Activated naive CD4-positive, alpha-beta T cell treated with Interleukin-2 at 50 U/mL for 16 hours (primary cell): ENCODE measurements around the gene PCMT1.
"Not testable (repeated sequence)": the region's sequence is repeated elsewhere in the genome, so short reads cannot be mapped to it uniquely, and the experiment has no call there.

Experiments
- DNase-seq: peaks from one replicate; pipeline ENCODE4 v3.0.0-alpha.2; 2020

Gene PCMT1

DNA sequence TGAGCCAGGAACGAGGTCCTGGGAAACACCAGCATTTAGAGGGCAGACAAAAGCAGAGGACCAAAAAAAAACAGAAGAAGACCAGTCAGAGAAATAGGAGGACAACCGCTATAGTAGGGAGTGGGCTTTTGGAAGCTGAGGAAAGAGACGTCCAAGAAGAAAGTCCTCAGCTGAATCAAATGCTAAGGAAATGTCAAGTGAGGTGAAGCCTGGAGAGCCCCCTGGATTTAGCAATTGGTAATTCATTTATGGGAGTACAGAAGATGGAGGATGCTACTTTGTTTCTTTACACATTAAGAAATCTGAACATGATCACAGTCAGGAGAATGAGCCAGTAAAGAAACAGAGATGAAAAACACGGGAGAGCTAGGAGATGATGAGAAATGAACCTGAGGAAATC, 73.5 kb downstream of the PCMT1 start:
- no peak for DNase-seq

DNA sequence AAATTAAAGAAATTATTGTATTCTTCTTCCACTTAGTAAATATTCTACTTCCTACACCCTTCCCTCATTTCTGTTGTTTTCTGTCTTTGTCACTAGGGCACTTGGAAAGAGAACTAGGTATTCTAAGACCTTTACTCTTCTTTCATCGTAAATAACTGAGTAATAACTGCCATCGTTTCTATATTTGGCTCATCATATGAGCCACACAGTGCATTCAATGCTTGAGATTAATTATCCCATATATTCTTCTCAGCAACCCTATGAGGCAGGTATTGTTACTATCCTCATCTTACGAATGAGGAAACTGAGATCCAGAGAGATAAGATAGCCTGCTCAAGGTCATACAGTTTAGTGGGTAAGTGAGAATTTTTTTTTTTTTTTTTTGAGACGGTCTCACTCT, 75.8 kb downstream of the PCMT1 start:
- DNase-seq: no peak

DNA sequence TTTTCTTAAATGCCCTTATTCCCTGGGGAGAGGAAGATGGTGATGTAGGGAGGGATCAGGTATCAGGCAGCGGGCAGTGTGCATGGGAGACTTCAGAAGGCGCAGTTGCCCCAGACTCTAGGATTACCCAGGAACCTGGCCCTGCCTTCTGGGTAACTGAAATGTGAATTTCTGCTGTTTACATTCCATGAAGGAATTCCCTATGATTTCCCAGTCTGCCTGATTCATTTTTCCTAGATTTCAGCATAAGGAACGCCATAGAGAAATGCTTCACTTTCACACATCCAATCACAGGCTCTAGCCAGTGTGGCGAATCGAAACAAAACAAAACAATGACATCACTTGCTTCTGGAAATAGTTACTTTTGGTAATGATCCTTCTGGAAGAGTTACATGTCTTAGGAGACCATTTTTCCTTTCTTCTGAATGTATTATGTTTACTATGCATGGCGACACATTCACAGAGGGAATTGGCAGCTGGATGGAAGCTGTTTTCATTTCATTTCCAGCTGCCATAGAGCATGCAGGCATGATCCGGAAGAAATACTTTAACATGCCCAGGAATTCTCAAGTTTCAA, 81.3 kb downstream of the PCMT1 start:
- no peak for DNase-seq

DNA sequence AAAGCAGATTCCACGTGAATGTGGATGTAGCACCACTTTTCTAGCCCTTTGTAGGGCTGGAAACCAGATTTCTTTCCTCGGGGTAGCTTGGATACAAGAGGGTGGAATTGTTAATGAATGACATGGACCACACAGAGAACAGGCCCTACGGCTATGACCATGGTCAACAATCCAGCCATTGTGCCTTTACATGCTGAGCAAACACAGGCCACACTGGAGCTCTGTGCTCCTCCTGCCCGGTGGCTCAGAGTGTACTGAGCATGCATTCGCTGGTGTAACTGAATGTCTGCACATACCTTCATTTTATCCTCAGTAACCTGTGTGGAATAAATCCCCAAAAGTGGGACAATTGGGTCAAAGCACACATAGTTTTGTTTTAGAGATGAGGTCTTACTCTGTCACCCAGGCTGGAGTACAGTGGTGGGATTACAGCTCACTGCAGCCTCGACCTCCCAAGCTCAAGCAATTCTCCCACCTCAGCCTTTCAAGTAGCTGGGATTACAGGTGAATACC, 81.8 kb downstream of the PCMT1 start:
- DNase-seq: no peak

DNA sequence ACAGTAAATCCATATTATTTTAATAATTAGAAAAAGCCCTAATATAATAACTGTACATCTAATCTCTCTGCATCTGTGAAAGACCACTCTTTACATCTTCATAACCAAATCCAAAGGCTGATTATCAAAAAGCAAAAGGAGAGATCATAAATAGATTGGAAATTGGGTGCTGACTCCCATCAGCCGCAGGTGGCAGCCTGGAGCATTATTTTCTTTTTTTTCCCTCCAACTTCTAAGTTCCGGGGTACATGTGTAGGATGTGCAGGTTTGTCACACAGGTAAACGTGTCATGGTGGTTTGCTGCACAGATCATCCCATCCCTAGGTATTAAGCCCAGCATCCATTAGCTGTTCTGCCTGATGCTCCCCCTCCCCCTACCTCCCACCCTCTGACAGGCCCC, 84.1 kb downstream of the PCMT1 start:
- DNase-seq: no peak

DNA sequence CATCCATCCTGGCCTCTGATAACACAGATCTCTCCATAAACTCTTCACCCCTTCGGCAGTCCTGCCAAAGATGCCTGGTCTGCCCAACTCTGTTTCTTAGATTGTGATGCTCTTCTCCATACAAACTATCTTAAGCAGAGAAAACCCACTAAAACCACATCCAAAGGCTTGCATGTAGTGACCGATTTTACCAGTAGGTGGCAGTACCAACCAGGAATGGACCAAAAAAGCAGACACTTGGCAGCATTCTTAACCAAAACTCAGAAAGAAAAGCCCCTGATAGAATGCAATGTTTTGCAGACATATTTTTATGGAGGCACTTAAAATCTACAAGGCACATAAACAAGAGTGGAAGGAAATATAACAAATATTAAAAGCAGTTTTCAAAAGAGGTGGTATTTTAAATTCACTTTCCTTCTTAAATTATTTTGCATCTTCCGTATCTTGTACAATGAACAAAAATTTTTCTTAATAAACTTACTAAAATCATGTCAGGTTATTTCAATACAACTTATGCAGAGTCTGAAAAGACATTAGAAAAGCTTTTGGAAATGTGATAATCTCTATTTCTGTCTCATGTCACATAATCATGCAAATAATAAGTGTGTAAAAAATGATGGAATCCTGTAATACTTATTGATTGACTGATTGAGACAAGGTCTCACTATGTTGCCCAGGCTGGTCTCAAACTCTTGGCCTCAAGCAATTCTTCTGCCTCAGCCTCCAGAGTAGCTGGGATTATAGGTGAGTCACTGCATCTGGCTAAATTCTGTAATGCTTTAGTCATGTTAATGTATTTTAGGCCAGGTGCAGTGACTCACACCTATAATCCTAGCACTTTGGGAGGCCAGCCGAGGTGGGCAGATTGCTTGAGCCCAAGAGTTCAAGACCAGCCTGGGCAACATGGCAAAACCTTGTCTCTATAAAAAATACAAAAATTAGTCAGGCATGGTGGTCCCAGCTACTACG, 85.3 kb downstream of the PCMT1 start:
- peak; percentile 69 for DNase-seq

DNA sequence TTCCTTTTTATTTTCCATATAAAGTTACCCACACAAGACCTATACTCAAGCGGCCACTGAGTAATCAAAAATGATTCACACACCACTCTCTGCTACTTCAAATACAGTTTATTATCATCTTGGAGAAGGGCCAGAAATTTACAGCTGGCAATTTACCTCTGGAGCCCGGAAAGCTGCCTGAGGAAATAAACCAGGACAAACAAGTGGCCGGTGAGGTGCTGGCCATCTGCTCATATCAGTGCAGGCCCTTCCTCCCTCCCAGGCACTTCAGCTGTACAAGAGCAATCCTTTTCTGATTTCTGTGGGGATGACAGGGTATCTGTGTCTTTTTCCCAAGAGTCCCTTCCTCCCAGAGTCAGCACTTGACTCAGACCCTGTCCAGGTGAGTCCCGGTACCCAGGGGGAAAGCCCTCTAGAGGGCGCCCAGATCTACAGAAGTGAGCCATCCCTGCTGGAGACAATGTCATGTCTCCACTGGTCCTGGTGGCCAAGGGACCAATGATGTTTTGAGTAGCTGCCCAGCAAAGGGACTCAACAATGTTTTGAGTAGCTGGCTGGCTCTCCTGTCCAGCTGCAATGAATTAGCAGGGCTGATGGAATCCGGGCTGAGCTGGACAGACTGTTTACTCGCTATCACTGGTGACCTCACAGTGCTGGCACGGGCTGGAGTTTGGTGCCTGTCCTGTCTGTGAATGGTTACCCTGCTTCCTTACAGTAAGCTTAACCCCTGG, 91.0 kb downstream of the PCMT1 start:
- DNase-seq: peak; percentile 49

DNA sequence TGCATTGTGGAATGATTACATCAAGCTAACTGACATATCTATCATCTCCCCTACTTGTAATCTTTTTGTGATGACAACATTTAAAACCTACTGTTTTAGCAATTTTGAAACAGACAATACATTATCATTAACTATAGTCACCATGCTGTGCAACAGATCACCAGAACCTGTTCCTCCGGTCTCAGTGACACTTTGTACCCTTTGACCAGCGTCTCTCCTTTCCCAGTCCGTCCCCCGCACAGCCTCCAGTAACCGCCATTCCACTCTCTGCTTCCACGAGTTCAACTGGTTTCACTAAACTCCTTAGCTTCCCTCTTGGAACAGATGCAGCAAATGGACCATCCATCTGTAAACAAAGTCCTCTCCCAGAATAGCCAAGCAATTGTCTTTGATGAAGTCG, 92.8 kb downstream of the PCMT1 start:
- DNase-seq: no peak

DNA sequence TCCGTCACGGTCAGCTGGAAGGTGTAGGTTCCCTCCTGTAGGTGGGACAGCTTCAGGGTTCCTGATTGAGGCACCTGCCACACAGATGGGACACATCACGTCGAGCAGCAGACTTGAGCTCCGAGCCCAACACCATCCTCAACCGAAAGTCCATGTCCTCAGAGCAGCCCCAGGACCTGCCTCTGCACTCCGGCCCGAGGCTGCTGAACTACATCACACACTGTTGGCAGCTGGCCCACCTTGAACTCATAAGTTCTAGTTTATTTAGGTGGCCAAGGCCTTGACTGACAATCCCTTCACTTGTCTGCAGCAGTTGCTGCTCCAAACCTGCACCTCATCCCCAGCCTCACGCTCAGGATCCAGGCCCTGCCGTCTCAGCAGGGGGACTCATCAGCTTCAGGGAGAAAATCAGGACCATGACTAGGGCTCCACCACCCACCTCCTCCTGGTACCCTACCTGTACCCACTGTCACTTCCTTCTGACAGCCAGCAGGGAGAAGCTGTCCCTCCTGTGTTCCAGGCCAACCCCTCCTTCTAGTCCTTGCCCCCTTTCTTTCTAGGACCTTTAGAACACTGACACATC, 93.6 kb downstream of the PCMT1 start:
- no peak for DNase-seq

DNA sequence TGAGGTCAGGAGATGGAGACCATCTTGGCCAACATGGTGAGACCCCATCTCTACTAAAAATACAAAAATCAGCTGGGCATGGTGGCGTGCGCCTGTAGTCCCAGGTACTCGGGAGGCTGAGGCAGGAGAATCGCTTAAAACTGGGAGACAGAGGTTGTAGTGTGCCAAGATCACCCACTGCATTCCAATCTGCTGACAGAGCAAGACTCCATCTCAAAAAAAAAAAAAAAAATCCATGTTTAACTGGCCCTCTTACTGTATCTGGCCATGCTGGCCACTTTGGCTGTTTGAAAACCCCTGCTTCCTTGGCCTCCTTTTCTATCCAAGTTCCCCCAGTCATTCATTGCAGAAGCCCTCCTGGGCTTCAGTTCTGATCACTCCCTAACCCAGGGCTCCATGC, 94.5 kb downstream of the PCMT1 start:
- DNase-seq: not testable (repeated sequence)

DNA sequence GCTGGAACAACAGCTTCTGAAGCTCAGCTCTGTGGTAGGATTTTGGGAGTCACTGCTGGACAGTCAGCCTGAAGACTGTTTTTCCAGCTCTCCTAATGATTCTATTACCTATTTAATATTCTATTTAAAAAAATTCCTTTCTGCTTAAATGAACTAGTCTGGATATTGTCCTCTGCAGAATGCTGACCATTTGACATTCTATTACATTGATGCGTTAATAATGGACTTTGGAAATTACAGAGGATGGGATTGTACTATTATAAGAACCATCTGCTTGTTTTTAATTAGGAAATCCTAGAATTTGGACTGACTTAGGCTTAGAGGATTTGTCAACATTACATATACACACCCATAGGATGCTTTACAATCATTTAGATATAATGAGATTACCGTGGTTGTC, 94.9 kb downstream of the PCMT1 start:
- DNase-seq: no peak

DNA sequence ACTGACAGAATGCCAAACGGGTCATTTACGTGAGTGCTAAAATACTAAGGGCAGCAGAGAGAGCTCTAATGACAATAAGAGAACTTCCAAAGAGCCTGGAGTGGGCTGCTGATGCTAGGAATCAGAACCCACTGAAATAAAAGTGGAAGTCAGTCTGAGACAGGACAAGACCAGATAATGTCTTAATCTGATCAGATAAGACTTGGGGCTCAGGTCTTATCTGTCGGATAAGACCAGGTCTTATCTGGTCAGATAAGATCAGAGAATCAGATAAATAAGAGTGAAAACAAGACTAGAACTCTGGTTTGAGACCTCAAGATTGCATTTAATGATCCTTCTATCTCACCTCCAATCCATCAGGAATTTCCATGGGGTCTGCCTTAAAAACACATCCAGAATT, 96.0 kb downstream of the PCMT1 start:
- DNase-seq: no peak

DNA sequence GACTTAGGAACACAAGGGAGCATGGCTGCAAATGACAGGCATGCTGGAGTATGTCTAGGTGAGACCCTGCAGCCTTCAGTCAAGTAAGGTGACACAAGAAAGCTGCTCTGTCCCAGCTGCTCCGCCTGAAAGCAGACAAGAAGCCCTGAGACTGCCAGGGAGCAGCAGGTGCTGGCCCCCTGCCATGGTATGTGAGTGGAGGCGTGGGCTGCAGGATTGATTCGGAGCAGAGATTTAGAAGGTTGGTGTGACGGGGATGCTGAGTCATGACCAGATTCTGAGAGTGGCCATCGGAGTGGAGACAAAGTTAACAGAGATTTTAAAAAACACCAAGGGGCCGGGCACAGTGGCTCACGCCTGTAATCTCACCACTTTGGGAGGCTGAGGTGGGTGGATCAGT, 96.8 kb downstream of the PCMT1 start:
- DNase-seq: no peak

DNA sequence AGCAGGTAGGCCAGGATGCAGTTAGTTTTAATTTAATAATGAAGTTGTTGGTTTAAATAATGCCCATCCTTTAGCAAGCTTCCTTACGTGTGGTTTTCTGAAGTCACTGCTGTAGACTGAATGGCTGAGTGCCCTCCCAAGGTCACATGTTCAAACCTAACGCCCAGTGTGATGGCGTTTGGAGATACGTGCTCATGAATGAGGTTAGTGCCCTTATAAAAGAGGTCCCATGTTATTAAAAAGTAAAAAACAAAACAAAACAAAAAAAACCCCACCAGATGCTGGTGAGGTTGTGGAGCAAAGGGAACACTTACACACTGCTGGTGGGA, 98.4 kb downstream of the PCMT1 start:
- no peak for DNase-seq

DNA sequence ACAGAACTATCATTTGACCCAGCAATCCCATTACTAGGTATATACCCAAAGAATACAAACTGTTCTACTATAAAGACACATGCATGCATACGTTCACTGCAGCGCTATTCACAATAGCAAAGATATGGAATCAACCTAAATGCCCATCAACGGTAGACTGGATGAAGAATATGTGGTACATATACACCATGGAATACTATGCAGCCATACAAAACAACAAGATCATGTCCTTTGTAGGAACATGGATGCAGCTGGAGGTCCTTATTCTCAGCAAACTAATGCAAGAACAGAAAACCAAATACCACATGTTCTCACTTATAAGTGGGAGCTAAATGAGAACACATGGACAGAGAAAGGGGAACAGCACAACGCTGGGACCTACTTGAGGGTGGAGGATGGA, 98.8 kb downstream of the PCMT1 start:
- not testable (repeated sequence) for DNase-seq

DNA sequence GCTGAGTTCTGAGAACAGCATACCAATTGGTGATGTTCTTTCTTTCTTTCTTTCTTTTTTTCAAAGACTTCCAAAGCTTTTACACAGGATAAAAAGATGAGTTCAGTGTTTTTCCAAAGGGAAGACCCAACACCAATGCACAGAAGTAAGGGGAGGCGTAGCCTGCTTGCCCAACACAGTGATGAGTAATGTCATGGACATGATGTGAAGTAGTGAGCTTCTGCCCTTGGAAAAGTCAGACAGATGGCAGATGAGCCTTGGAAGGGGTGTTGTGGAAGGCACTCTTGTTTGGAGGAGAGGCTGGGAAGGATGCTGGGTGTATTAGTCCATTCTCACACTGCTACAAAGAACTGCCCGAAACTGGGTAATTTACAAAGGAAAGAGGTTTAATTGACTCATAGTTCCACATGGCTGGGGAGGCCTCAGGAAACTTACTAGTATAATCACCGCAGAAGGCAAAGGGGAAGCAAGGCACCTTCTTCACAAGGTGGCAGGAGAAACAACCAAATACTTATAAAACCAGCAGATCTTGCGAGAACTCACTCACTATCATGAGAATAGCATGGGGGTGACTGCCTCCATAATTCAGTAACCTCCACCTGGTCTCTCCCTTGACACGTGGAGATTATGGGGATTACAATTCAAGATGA, 102.0 kb downstream of the PCMT1 start:
- no peak for DNase-seq

DNA sequence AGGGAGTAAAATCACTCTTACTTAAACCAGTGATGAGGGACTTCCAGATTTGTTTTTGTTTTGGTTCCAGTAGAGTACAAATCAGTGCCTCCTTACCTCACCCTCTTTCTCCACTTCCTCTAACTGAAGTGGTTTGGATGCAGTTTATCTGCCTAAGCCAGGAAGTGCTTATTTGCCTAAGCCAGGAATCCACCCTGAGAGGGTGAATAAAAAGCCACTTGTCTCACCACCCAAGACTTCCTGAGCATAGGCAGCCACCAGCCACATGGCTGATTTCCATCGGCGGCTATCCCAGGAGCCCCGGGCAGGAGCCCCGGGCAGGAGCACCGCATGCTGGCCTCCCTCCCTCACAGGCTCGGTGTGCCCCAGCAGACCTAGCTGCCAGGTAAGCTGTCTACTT, 102.6 kb downstream of the PCMT1 start:
- DNase-seq: no peak

DNA sequence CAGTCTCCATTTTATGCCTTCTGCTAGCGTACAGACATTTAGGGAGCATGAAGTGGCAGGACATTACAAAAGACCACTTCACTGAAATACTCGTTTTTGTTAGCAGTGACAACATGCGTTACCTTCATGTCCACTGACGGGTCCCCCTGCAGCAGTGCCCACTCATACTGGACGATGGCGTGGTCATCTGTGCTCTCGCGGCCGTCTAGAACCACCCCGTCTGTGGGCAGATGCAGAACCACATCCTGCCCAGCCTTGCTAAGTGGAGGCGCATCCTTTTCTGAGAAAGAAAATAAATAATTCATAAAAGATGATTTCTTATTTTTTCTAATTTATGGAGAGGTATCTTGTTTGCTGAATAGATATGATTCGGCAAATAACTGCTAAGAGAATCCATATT, 103.3 kb downstream of the PCMT1 start:
- no peak for DNase-seq

DNA sequence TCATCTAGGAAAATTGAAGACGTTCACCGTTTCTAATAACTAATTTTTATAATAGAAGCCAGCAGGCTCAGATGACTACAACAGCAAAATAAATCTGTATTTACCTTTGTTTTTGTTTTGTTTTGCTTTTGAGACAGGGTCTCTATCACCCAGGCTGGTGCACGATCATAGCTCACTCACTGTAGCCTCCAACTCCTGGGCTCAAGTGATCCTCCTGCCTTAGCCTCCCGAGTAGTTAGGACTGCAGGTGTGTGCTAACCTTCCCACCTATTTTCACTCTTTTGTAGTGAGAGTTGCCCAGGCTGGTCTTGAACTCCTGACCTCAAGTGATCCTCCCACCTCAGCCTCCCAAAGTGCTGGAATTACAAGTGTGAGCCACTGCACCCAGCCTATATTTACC, 104.5 kb downstream of the PCMT1 start:
- not testable (repeated sequence) for DNase-seq

DNA sequence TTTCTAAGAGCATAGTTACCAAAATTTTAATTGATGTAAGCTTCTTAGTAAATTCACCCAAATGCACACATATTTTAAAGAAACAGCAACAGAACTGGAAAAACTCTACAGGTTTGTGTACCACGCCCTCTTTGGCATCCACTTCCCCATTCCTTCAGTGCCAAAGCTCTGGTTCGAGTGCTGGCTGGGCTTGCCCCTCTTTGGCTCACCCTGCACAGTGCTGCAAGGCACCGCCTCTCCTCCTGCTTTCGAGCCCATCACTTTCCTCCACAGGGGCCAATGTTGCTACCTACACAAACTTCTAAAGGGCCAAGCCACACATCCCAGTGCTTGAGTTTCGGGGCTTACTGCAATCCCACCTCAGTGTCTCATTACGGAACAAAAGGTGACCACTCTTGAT, 105.0 kb downstream of the PCMT1 start:
- no peak for DNase-seq

DNA sequence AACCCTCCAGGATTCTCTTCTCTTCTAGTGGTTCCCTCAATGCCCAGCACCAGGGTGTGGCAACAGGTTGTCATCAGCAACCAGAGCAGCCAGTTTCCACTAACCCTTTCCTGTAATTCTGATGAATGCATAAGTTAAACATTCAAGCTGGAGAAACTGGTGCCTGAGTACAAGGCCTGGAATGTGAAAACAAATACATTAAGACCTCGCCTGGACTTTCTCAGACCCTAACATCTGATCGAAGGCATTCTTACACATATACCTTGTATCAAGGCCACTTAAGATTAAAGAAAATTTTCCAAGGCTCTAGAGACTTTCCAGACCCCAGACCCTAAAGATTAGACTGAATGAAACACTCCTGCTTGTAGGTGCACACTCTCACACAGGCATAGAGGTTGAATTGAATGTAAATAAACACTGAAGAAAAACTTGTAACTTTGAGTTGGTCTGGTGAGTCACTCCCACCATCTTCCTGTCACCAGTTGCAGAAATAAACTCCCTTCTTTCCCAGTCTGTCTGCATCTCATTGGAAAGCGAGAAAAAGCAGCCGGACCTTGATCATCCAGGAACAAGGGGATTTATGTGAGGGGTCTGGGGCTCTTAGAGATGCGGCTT, 105.6 kb downstream of the PCMT1 start:
- no peak for DNase-seq

DNA sequence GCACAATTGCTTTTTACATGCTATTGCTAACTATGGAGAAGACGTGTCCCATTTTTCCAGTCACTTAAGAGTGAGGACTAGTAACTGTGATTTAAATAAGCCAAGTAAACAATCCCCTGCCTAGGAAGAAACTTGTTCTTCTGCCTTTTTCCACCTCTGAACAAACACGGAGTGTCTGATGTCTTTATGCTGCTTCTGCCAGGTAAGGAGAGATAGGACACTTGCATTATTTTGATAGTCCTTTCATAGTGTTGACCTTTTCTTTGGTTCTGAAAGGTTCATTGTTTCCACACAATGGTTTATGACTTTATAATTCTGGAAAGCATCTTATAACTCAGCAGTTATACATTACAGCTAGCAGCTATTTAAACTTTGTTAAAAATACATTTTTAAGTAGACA, 106.2 kb downstream of the PCMT1 start:
- DNase-seq: no peak
